Mucosa of stomach (tissue), 1 donor: Measurements from ENCODE around the gene CNTFR.
A peak's percentile ranks its signal among the peaks of the same experiment; 100 is the strongest.

Experiments used
- H3K27me3 ChIP-seq: one replicate; pipeline ENCODE4 v1.7.0; 2013; ENCODE audit warnings: mild to moderate bottlenecking, low read length; ENCODE audit not compliant: control insufficient read depth, insufficient read depth
- H3K36me3 ChIP-seq: one replicate; pipeline ENCODE4 v1.7.0; 2013; ENCODE audit warnings: low read length; ENCODE audit not compliant: control insufficient read depth, insufficient read depth
- H3K4me1 ChIP-seq: one replicate; pipeline ENCODE4 v1.7.0; 2013; ENCODE audit warnings: mild to moderate bottlenecking, low read length; ENCODE audit not compliant: control insufficient read depth, insufficient read depth
- H3K4me3 ChIP-seq: one replicate; pipeline ENCODE4 v1.7.0; 2013; ENCODE audit warnings: low read length
- H3K9ac ChIP-seq: one replicate; pipeline ENCODE4 v1.7.0; 2013; ENCODE audit warnings: mild to moderate bottlenecking, low read length, moderate library complexity
- H3K9me3 ChIP-seq: one replicate; pipeline ENCODE4 v1.7.0; 2013; ENCODE audit warnings: mild to moderate bottlenecking, low read length, moderate library complexity; ENCODE audit not compliant: control insufficient read depth
- donor health status: Pancreatic carcinoma.

Gene CNTFR

DNA sequence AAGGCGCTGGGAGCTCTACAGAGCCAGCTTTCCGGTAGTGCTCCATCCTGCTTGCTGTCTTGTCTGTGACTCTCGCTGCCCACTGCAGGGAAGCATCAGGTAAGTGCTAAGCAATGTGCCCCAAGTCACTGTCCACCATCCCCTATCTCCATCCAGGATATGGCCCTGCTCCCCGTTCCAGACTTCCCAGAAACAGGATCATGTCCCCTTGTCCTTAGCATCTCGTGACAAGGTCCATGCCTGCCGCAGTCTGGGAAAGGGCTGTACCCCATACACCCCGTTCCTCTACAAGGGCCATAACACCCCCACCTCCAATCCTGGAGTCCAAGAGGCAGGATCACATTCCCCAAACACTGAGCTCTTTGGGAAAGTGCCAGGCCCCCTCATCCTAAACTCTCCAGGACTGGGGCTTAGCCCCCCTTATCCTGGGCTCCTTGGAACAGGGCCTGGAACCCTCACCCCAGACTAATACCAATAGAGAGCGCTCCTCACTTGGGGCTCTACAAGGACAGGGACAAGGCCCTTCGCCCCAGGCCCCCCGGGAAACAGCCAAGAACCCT lies 21.8 kb upstream of the CNTFR start:
- peak overlapping the region; percentile 48 for H3K4me3 ChIP-seq
- H3K36me3 ChIP-seq: no peaks in the 10 kb centered on the region
- no peaks in the 10 kb centered on the region for H3K27me3 ChIP-seq
- no peaks in the 10 kb centered on the region for H3K9me3 ChIP-seq
- H3K4me1 ChIP-seq: peaks cover 17% of the 10 kb centered on the region
- peak overlapping the region; percentile 90 for H3K9ac ChIP-seq

DNA sequence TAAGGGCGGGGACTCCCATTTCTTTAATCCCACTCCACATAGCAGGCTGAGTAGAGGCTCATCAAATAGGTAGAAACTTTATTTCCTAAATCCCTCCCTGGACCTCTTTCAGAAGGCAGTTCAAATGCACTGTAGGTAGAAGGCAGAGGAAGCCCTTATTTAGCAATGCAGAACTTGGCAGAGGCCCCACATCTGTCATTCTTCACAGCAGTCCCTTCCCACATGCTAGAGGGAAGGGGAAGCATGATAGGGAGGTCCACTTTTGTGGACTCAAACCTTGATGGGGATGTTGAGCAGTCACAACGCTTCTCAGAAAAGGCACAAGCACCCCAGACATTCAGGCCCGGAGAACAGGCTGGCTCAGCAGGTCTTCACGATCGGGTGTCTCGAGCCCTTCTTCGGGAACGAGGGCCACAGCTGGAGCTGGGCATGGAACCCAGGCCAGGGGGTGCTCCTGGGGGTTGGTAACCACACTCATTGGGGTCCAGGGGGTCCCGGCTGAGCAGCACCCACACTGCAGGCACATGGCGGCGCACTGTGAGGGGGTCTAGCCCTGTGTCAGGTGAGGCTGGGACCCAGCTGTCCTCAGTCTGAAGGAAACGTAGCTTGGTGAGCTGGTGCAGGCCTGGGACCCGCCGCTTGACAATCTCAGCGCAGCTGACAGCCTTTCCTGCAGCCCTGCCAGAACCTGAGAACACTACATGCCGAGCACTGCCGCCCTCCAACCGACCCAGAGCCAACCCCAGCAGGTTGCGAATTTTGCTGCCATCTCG lies 21.1 kb upstream of the CNTFR start:
- Histone ChIP-seq H3K27me3 (no peaks in the 10 kb centered on the region), H3K9me3 (no peaks in the 10 kb centered on the region), H3K36me3 (no peaks in the 10 kb centered on the region), H3K9ac (no peak overlapping the region), H3K4me1 (peaks cover 17% of the 10 kb centered on the region), H3K4me3 (no peak overlapping the region)

DNA sequence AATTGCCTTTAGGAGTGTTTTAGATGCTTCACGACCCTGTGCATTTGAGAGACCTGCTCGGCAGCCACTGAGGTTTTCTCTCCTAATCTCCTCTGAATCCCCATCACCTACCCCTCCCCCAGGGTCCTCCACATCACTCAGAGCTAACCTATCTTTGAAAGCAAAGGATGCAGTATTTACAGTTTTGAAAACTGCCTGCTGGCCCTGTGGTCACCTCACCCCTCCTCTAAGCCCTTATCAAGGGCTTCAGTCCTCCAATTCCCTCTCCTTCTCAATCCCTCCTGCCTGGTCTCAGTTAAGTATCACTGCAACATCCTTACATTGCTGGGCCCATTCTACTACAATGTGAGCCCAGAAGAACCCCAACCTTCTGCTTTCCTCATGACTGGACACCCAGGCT lies 17.8 kb upstream of the CNTFR start:
- Histone ChIP-seq H3K4me3 (no peak overlapping the region), H3K9me3 (no peaks in the 10 kb centered on the region), H3K9ac (no peak overlapping the region), H3K27me3 (no peaks in the 10 kb centered on the region), H3K36me3 (no peaks in the 10 kb centered on the region), H3K4me1 (peaks cover 9% of the 10 kb centered on the region)

DNA sequence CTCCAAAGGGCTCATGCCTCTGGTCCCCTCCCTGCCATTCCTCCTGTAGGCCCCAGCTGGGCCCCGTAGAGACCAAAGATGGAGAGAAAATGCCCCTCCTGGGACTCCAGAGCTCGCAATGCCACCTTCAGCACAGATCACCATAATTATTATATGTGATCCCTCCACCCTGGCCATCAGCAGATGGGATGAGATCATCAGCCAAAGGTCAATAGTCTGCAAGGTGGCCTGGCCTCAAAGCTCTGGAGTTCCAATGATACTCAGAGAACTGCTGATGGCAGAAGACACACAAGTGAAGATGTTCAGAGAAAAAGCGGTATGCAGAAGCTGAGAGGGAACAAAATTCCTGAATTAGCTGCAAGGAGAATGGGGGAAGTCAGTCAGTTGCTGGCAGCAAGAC lies 17.4 kb upstream of the CNTFR start:
- H3K36me3 ChIP-seq: no peaks in the 10 kb centered on the region

DNA sequence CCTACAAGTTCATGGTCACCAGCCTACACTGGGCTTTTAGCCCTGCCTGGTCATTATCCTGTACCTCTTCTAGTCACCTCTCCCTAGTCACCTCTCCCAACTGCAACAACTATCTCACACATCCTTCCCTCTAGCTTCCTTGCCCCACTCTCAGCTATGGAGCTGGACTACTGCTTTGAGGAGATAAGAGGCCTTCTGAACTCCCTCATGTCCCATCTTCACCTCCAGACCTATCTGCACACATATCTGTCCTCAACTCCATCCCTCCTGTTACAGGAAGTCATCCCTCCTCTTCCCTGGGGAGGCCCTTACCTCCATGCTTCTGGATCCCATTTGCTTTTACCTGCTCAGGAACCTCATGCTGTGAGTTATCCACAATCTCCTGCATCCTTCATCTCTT lies 16.7 kb upstream of the CNTFR start:
- Histone ChIP-seq H3K36me3 (no peaks in the 10 kb centered on the region), H3K9me3 (no peaks in the 10 kb centered on the region), H3K4me1 (peaks cover 6% of the 10 kb centered on the region), H3K9ac (no peak overlapping the region), H3K27me3 (no peaks in the 10 kb centered on the region), H3K4me3 (no peak overlapping the region)

More for the DNA sequence above, 17.4 kb upstream of the CNTFR start:
- Histone ChIP-seq H3K4me3 (no peak overlapping the region), H3K4me1 (peaks cover 8% of the 10 kb centered on the region), H3K27me3 (no peaks in the 10 kb centered on the region), H3K9ac (no peak overlapping the region), H3K9me3 (no peaks in the 10 kb centered on the region)

DNA sequence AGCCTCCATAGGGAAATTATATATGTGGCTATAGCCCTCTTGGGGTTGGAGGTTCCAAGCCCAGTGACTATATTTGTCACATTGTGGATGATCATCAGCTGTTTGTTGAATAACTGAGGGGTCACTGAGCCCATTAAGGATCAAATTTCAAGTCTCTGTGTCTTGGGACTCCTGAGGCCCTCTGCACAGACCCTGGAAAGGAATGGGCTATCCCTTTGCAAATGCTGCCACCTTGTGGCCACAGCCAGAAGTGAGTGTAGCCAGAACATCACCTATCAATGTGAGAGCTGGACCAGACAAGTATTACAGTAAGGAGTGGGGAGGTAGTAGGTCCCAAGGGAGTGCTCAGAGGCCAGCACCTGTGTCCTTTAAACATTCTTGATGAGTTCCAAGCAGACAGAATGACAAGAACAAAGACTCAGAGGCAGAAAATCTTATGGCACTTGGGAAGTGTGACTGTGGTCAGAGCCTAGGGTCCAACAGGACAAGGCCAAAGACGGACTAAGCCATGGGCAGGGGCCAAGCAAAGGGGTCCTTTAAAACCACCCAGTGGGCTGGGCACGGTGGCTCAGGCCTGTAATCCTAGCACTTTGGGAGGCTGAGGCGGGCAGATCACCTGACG lies 14.2 kb upstream of the CNTFR start:
- no peaks in the 10 kb centered on the region for H3K36me3 ChIP-seq
- no peak overlapping the region for H3K4me3 ChIP-seq
- no peaks in the 10 kb centered on the region for H3K9me3 ChIP-seq
- H3K27me3 ChIP-seq: no peaks in the 10 kb centered on the region
- no peak overlapping the region for H3K9ac ChIP-seq
- H3K4me1 ChIP-seq: no peaks in the 10 kb centered on the region

DNA sequence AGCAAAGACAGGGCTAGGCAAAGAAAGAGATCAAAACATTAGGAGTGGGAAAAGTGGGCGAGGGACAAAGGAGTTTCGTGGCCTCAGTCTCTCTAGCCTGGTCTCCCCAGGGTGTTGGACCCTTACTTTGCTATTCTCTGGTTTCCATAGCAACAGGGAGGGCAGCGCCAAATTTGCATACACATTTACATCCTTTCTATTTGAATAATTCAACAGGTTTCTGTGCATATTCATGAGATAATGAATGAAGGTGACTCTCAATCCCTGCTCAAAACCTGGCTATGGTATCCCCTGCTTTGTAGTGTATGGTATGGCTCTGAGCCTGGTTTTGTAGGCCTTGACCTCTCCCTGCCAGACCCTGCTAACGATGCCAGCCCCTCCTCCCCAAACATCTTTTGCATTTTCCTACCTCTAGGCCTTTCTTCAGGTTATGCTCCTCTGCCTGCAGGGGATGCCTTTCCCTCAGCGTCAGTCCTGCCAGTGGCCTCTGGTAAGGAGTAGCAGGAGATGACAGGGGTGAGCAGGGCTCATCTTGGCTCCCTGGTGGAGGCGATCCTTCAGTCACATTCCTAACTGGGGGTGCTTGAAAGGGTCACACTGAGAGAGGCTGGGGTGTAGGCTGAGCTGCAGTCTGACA lies 12.5 kb upstream of the CNTFR start:
- no peak overlapping the region for H3K4me3 ChIP-seq
- no peaks in the 10 kb centered on the region for H3K4me1 ChIP-seq
- no peaks in the 10 kb centered on the region for H3K27me3 ChIP-seq
- no peak overlapping the region for H3K9ac ChIP-seq
- H3K9me3 ChIP-seq: no peaks in the 10 kb centered on the region
- no peaks in the 10 kb centered on the region for H3K36me3 ChIP-seq

DNA sequence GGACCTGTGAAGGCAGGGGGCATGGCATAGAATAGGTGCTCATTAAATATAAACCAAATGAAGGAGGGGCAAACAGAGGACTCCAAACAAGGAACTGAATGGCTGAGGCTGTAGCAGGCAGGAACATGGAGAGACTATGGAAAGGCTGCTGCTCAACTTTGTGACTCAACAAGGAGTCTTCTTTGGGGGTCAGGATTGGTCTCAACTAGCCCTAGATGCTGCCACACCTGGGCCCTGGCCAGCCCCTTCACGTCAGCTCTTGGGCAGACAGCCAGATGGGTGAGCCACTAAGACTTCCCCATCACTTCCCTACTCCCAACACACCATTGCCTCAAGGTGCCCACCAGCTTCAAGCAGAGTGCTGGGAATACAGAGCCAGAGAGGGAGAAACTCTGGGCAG lies 11.4 kb upstream of the CNTFR start:
- no peak overlapping the region for H3K4me3 ChIP-seq
- H3K36me3 ChIP-seq: no peaks in the 10 kb centered on the region
- H3K27me3 ChIP-seq: peaks cover 2% of the 10 kb centered on the region
- no peaks in the 10 kb centered on the region for H3K4me1 ChIP-seq
- no peaks in the 10 kb centered on the region for H3K9me3 ChIP-seq
- no peak overlapping the region for H3K9ac ChIP-seq

DNA sequence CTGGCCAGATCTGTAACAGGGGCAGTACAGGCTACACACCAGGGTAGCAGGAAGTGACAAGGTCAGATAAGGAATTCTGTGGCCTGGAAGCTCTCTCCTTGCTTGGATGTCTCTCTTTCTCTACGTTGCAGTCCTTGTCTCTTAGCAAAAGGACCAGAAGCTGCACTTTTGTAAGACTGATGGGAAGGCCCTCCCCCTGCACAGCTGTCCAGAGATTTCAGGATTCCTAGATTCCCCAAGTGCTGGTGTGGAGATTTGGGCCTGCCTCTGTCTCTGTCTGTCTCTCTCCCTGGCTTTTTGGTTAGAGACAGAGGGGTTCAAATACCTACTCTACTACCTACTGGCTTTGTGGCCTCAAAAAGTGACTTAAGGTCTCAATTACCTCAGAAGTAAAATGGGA lies 10.0 kb upstream of the CNTFR start:
- no peaks in the 10 kb centered on the region for H3K9me3 ChIP-seq
- no peak overlapping the region for H3K9ac ChIP-seq
- no peak overlapping the region for H3K4me3 ChIP-seq
- peaks cover 2% of the 10 kb centered on the region for H3K27me3 ChIP-seq
- no peaks in the 10 kb centered on the region for H3K36me3 ChIP-seq
- no peaks in the 10 kb centered on the region for H3K4me1 ChIP-seq

DNA sequence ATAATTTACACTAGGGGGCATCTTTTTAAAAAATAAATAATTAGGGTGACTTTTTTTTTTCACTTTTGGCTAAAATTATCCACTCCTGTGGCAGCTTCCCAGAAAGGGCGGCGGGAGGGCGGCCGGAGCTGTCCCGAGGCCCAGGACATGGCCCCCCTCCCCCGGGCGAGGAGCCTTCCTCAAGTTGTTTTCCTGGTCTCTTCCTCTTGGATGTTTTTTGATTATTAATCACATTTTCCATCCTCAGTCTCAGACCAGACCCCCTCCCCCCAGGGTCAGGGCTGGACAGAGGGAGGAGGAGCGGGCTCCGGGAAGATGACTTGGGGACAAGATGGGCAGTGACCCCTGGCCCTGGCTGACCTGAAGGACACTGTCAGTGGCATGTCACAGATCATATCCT lies 4.7 kb upstream of the CNTFR start:
- H3K9ac ChIP-seq: no peak overlapping the region
- peaks cover 49% of the 10 kb centered on the region for H3K27me3 ChIP-seq
- H3K36me3 ChIP-seq: no peaks in the 10 kb centered on the region
- H3K4me1 ChIP-seq: peaks cover 28% of the 10 kb centered on the region
- H3K4me3 ChIP-seq: no peak overlapping the region
- no peaks in the 10 kb centered on the region for H3K9me3 ChIP-seq

DNA sequence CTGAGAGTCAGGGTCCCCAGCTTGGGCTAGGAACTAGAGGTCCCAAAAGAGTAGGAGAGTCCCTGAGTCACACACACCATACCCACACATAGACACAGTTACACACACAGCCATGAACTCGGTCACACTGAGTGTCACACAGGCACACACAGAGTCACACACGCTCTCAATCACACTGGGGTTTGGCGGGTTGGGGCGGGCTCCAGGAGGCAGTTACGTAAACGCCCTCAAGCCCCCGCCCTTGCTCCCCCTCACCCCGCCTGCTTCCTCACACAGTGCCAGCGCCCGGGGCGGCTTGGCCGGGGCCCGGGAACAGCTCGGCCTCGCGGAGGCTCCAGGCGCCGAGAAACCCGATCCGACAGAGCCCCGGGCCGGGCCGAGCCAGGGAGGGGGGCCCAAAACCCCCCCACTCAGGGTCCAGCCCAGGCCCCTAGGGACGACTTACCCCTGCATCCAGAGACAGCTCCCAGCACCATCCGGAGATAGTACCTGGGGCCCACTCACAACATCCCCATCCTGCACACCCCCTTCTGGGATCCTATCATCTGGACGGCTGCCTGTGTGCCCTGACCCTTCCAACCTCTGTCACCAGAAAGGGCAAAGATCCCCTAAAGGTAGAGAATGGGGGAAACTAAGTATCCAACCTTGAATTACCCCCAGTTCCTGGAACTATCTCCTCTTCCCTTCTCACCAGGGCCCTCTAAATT lies 3.5 kb upstream of the CNTFR start:
- H3K36me3 ChIP-seq: no peaks in the 10 kb centered on the region
- peaks cover 60% of the 10 kb centered on the region for H3K27me3 ChIP-seq
- H3K9ac ChIP-seq: no peak overlapping the region
- no peaks in the 10 kb centered on the region for H3K9me3 ChIP-seq
- peaks cover 28% of the 10 kb centered on the region for H3K4me1 ChIP-seq
- H3K4me3 ChIP-seq: no peak overlapping the region
